ENCODE results near the gene GRID2.

Gene GRID2

DNA sequence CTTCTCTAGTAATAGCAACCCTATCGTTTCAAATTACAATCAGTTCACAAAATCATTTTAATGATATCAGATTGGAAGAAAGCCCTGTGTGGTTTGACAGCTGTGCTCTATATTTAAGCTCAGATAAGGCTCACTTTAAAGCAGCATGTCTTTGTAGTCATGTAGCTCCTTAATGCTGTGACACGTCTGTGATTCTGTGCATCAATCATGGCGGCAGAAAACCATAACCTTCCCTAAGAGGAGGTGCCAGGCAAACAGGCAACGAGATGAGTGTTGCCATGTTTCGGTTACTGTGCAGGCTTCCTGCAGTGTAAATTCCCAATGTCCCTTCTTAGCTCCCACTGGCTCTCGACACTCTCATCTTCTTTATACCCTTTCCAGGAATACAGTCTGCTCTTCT, 212.7 kb downstream of the GRID2 start:
- TF ChIP-seq FOXP2 (optimal IDR thresholded peaks at IDR 0.05; ENCODE audit: borderline replicate concordance, extremely low read depth, extremely low read length, insufficient read depth) (no peak), TAF1 (IDR thresholded peaks at IDR 0.05; ENCODE audit: borderline replicate concordance, insufficient read depth, low read length) (no peak), REST (IDR thresholded peaks at IDR 0.05; ENCODE audit: insufficient read depth in 1 of 2, low read depth in 2 of 2, low read length in 2 of 2) (no peak), SIN3A (IDR thresholded peaks at IDR 0.05; ENCODE audit: borderline replicate concordance, insufficient read depth, low read length) (no peak), POLR2AphosphoS5 (IDR thresholded peaks at IDR 0.05; ENCODE audit: low read depth, low read length) (no peak)

GRCh38 chr4:92519727-92520126, 216.0 kb downstream of the GRID2 start:
- TF ChIP-seq POLR2AphosphoS5 (IDR thresholded peaks at IDR 0.05; ENCODE audit: low read depth, low read length) (no peak), FOXP2 (optimal IDR thresholded peaks at IDR 0.05; ENCODE audit: borderline replicate concordance, extremely low read depth, extremely low read length, insufficient read depth) (no peak), TAF1 (IDR thresholded peaks at IDR 0.05; ENCODE audit: borderline replicate concordance, insufficient read depth, low read length) (no peak), REST (IDR thresholded peaks at IDR 0.05; ENCODE audit: insufficient read depth in 1 of 2, low read depth in 2 of 2, low read length in 2 of 2) (no peak), SIN3A (IDR thresholded peaks at IDR 0.05; ENCODE audit: borderline replicate concordance, insufficient read depth, low read length) (no peak)

DNA sequence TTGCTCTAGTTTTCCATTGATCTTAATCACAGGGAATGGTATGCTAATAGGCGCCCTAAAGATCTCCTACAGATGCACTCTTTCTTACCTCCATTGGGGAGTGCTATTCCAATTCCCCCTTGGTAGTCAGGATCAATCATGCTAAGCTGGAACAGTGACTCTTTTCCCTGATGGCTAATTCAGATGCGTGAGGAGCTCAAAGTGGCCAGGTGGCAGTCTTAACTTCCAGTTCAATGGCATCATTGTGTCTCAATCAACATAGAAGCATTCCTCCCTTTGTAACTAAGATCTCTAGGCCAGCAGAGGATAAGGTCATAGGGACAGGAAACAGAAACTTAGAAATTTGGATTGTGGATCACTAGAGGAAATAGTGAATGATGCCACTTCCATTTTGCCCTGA, 216.8 kb downstream of the GRID2 start:
- TF ChIP-seq TAF1 (IDR thresholded peaks at IDR 0.05; ENCODE audit: borderline replicate concordance, insufficient read depth, low read length), result no peak
- no peak for TF ChIP-seq SIN3A (IDR thresholded peaks at IDR 0.05; ENCODE audit: borderline replicate concordance, insufficient read depth, low read length)
- no peak for TF ChIP-seq FOXP2 (optimal IDR thresholded peaks at IDR 0.05; ENCODE audit: borderline replicate concordance, extremely low read depth, extremely low read length, insufficient read depth)
- TF ChIP-seq POLR2AphosphoS5 (IDR thresholded peaks at IDR 0.05; ENCODE audit: low read depth, low read length), result no peak
- TF ChIP-seq REST (IDR thresholded peaks at IDR 0.05; ENCODE audit: insufficient read depth in 1 of 2, low read depth in 2 of 2, low read length in 2 of 2), result no peak

DNA sequence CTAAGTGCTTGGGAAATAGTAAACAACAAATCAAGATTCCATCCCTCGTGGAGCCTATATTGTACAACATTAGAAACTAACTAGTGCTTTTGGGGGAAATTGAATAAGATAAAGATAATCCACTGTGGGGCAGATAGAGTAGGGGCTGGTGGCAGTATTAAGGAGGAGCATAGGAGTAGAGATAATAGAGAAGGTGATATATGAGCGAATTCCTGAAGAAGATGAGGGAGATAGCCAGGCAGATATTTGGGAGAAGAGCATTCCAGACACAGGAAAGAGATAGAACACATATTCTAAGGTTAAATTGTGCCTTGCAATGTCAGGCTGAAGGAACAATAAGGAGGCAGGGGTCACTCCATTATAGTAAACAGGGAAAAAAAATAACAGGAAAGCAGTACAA, 218.2 kb downstream of the GRID2 start:
- TF ChIP-seq TAF1 (IDR thresholded peaks at IDR 0.05; ENCODE audit: borderline replicate concordance, insufficient read depth, low read length) (no peak), REST (IDR thresholded peaks at IDR 0.05; ENCODE audit: insufficient read depth in 1 of 2, low read depth in 2 of 2, low read length in 2 of 2) (no peak), SIN3A (IDR thresholded peaks at IDR 0.05; ENCODE audit: borderline replicate concordance, insufficient read depth, low read length) (no peak), POLR2AphosphoS5 (IDR thresholded peaks at IDR 0.05; ENCODE audit: low read depth, low read length) (no peak), FOXP2 (optimal IDR thresholded peaks at IDR 0.05; ENCODE audit: borderline replicate concordance, extremely low read depth, extremely low read length, insufficient read depth) (no peak)

- TF ChIP-seq REST (IDR thresholded peaks at IDR 0.05; ENCODE audit: insufficient read depth in 1 of 2, low read depth in 2 of 2, low read length in 2 of 2) (no peak), SIN3A (IDR thresholded peaks at IDR 0.05; ENCODE audit: borderline replicate concordance, insufficient read depth, low read length) (no peak), TAF1 (IDR thresholded peaks at IDR 0.05; ENCODE audit: borderline replicate concordance, insufficient read depth, low read length) (no peak), FOXP2 (optimal IDR thresholded peaks at IDR 0.05; ENCODE audit: borderline replicate concordance, extremely low read depth, extremely low read length, insufficient read depth) (no peak), POLR2AphosphoS5 (IDR thresholded peaks at IDR 0.05; ENCODE audit: low read depth, low read length) (no peak)
These were observed 218.6 kb downstream of the GRID2 start for GRCh38 chr4:92522356-92522755.
